Mesenchymal stem cell (in vitro differentiated cells and primary cell): ENCODE data around the gene TBC1D19.

Experiments used
- DNase-seq: peaks from one replicate; pipeline ENCODE4 v3.0.0-alpha.2; 2013
- H2AFZ ChIP-seq: one replicate; pipeline ENCODE4 v1.6.1; 2013; ENCODE audit warnings: low read depth, mild to moderate bottlenecking, control low read depth, inconsistent platforms, low read length, moderate library complexity
- H2AK5ac ChIP-seq: 2 replicates; pipeline ENCODE4 v1.6.1; 2013; ENCODE audit warnings: low read length, moderate library complexity, mild to moderate bottlenecking, inconsistent platforms; ENCODE audit not compliant: severe bottlenecking
- H2BK120ac ChIP-seq: one replicate; pipeline ENCODE4 v1.6.1; 2013; ENCODE audit warnings: low read depth, mild to moderate bottlenecking, inconsistent platforms, low read length, moderate library complexity
- H2BK12ac ChIP-seq, 2 experiments: one replicate each; pipeline ENCODE4 v1.6.1; 2013; ENCODE audit warnings: inconsistent platforms in 2 of 2, low read length in 2 of 2, mild to moderate bottlenecking in 2 of 2, moderate library complexity in 2 of 2, control low read depth in 1 of 2
- H2BK15ac ChIP-seq: one replicate; pipeline ENCODE4 v1.6.1; 2013; ENCODE audit warnings: mild to moderate bottlenecking, low read depth, inconsistent platforms; ENCODE audit not compliant: poor library complexity, severe bottlenecking
- H2BK5ac ChIP-seq: 2 replicates; pipeline ENCODE4 v1.6.1; 2013; ENCODE audit warnings: low read depth, mild to moderate bottlenecking, low read length, control low read depth, inconsistent platforms; ENCODE audit not compliant: poor library complexity, severe bottlenecking
- H3K14ac ChIP-seq, 2 experiments: one replicate each; pipeline ENCODE4 v1.6.1; 2013; ENCODE audit warnings: inconsistent platforms in 2 of 2, low read length in 2 of 2, control low read depth in 1 of 2, mild to moderate bottlenecking in 1 of 2, moderate library complexity in 1 of 2
- H3K18ac ChIP-seq, 2 experiments: one replicate each; pipeline ENCODE4 v1.6.1; 2013; ENCODE audit warnings: inconsistent platforms in 2 of 2, low read length in 2 of 2, control low read depth in 1 of 2, low read depth in 1 of 2, mild to moderate bottlenecking in 1 of 2
- H3K23ac ChIP-seq, 2 experiments: one replicate each; pipeline ENCODE4 v1.6.1; 2013; ENCODE audit warnings: inconsistent platforms in 2 of 2, low read length in 2 of 2, mild to moderate bottlenecking in 2 of 2, moderate library complexity in 2 of 2, control low read depth in 1 of 2
- H3K27ac ChIP-seq: 2 replicates; pipeline ENCODE4 v1.5.1; 2013; ENCODE audit warnings: mild to moderate bottlenecking, moderate library complexity, low read length, control low read depth, inconsistent platforms; ENCODE audit not compliant: poor library complexity, severe bottlenecking
- H3K27me3 ChIP-seq, 2 experiments: 2 replicates each; pipeline versions ENCODE4 v1.6.1 to v1.7.0; 2013; ENCODE audit warnings: low read length in 2 of 2, mild to moderate bottlenecking in 2 of 2, moderate library complexity in 2 of 2, control low read depth in 1 of 2, inconsistent platforms in 1 of 2; ENCODE audit not compliant: control insufficient read depth in 1 of 2, insufficient read depth in 1 of 2
- H3K36me3 ChIP-seq, 2 experiments: 2 replicates each; pipeline versions ENCODE4 v1.6.1 to v1.7.0; 2013; ENCODE audit warnings: low read length in 2 of 2, control low read depth in 1 of 2, inconsistent platforms in 1 of 2, low read depth in 1 of 2, mild to moderate bottlenecking in 1 of 2; ENCODE audit not compliant: insufficient read depth in 2 of 2, control insufficient read depth in 1 of 2
- H3K4ac ChIP-seq, 2 experiments: one replicate each; pipeline ENCODE4 v1.6.1; 2013; ENCODE audit warnings: inconsistent platforms in 2 of 2, low read length in 2 of 2, mild to moderate bottlenecking in 2 of 2, moderate library complexity in 2 of 2, control low read depth in 1 of 2, low read depth in 1 of 2
- H3K4me1 ChIP-seq: 2 replicates; pipeline ENCODE4 v1.6.1; 2013; ENCODE audit warnings: low read depth, low read length, control low read depth; ENCODE audit not compliant: control insufficient read depth, insufficient read depth
- H3K4me2 ChIP-seq: 2 replicates; pipeline ENCODE4 v1.6.1; 2013; ENCODE audit warnings: low read length, mild to moderate bottlenecking, inconsistent platforms; ENCODE audit not compliant: poor library complexity, severe bottlenecking
- H3K4me3 ChIP-seq, 2 experiments: 2 replicates each; pipeline versions ENCODE4 v1.5.1 to v1.7.0; 2013; ENCODE audit warnings: low read length in 2 of 2, mild to moderate bottlenecking in 2 of 2, control low read depth in 1 of 2, low read depth in 1 of 2; ENCODE audit not compliant: insufficient read depth in 1 of 2
- H3K79me1 ChIP-seq: replicated peaks from 2 replicates; pipeline ENCODE4 v1.6.1; 2013; ENCODE audit warnings: mild to moderate bottlenecking, control low read depth, low read length, inconsistent platforms; ENCODE audit not compliant: poor library complexity, severe bottlenecking
- H3K9ac ChIP-seq: 2 replicates; pipeline ENCODE4 v1.7.0; 2013; ENCODE audit warnings: mild to moderate bottlenecking, low read length, moderate library complexity
- H3K9me3 ChIP-seq: 2 replicates; pipeline ENCODE4 v1.7.0; 2013; ENCODE audit warnings: mild to moderate bottlenecking, low read length; ENCODE audit not compliant: control insufficient read depth
- H4K8ac ChIP-seq: one replicate; pipeline ENCODE4 v1.6.1; 2013; ENCODE audit warnings: inconsistent platforms, mild to moderate bottlenecking, low read length, moderate library complexity
- H4K91ac ChIP-seq: one replicate; pipeline ENCODE4 v1.6.1; 2013; ENCODE audit warnings: mild to moderate bottlenecking, low read length, inconsistent platforms
- WGBS: methylation state at CpG from one replicate; pipeline ENCODE4 v1.1.7; 2013; ENCODE audit warnings: mixed read lengths; 5-methylcytosine and 5-hydroxymethylcytosine counted together

Gene TBC1D19

GRCh38 chr4:26786916-26787315, 203.0 kb downstream of the TBC1D19 start:
- Histone ChIP-seq H3K27me3 (no peaks in the 10 kb centered on the region), H3K9me3 (no peaks in the 10 kb centered on the region), H3K4me1 (peaks cover 5% of the 10 kb centered on the region), H3K9ac (no peak overlapping the region), H2BK12ac (no peak overlapping the region), H3K4me2 (no peak overlapping the region), H3K27ac (no peak overlapping the region), H3K23ac (no peak overlapping the region), H3K36me3 (peaks cover 3 to 7% of the 10 kb centered on the region in 2 experiments), H3K4me3 (no peak overlapping the region), H3K4ac (no peak overlapping the region), H4K91ac (no peak overlapping the region), H3K18ac (no peak overlapping the region), H2AFZ (no peak overlapping the region), H2BK15ac (no peak overlapping the region), H3K79me1 (no peaks in the 10 kb centered on the region), H2BK120ac (no peak overlapping the region), H3K14ac (no peak overlapping the region), H4K8ac (no peak overlapping the region), H2BK5ac (no peak overlapping the region), H2AK5ac (no peak overlapping the region)
- DNase-seq, result no peak
- WGBS, result 93% methylated on average over 2 of the region's 3 CpGs

GRCh38 chr4:26787461-26788340, 203.8 kb downstream of the TBC1D19 start:
- Histone ChIP-seq H2BK5ac (no peak overlapping the region), H3K18ac (no peak overlapping the region), H2BK15ac (no peak overlapping the region), H2AFZ (no peak overlapping the region), H2AK5ac (no peak overlapping the region), H4K8ac (no peak overlapping the region), H3K23ac (no peak overlapping the region), H3K27me3 (no peaks in the 10 kb centered on the region), H3K9me3 (no peaks in the 10 kb centered on the region), H3K9ac (peak overlapping the region; percentile 60), H3K79me1 (no peaks in the 10 kb centered on the region), H3K14ac (no peak overlapping the region), H4K91ac (peak overlapping the region; percentile 43), H2BK12ac (no peak overlapping the region), H3K4ac (no peak overlapping the region), H3K4me1 (peaks cover 5% of the 10 kb centered on the region), H3K36me3 (peaks cover 3 to 7% of the 10 kb centered on the region in 2 experiments), H3K27ac (no peak overlapping the region), H2BK120ac (no peak overlapping the region), H3K4me3 (peak overlapping the region in 1 of 2 experiments; percentile 32), H3K4me2 (no peak overlapping the region)
- DNase-seq, result peak; percentile 35
- WGBS, result 41% methylated on average over 10 of the region's 11 CpGs

- H3K36me3 ChIP-seq, result peaks cover 3 to 7% of the 10 kb centered on the region in 2 experiments
- no peak overlapping the region for H4K91ac ChIP-seq
- no peak overlapping the region for H3K27ac ChIP-seq
- H3K23ac ChIP-seq, result no peak overlapping the region
- H3K79me1 ChIP-seq, result no peaks in the 10 kb centered on the region
- H2BK5ac ChIP-seq, result no peak overlapping the region
- peaks cover 5% of the 10 kb centered on the region for H3K4me1 ChIP-seq
- H3K18ac ChIP-seq, result peak overlapping the region in 1 of 2 experiments; percentile 9
- H3K14ac ChIP-seq, result no peak overlapping the region
- H3K27me3 ChIP-seq, result no peaks in the 10 kb centered on the region
- no peak overlapping the region for H2BK120ac ChIP-seq
- DNase-seq, result no peak
- no peak overlapping the region for H3K4ac ChIP-seq
- peak overlapping the region in 1 of 2 experiments; percentile 32 for H3K4me3 ChIP-seq
- no peak overlapping the region for H2AFZ ChIP-seq
- H2AK5ac ChIP-seq, result no peak overlapping the region
- H4K8ac ChIP-seq, result no peak overlapping the region
- no peaks in the 10 kb centered on the region for H3K9me3 ChIP-seq
- no peak overlapping the region for H3K4me2 ChIP-seq
- H2BK12ac ChIP-seq, result no peak overlapping the region
- peak overlapping the region; percentile 60 for H3K9ac ChIP-seq
- 67% methylated on average over 1 of the region's 1 CpG for WGBS
- H2BK15ac ChIP-seq, result no peak overlapping the region
Observed at GRCh38 chr4:26788341-26788733, 204.5 kb downstream of the TBC1D19 start.

GRCh38 chr4:26789208-26789607, 205.3 kb downstream of the TBC1D19 start:
- Histone ChIP-seq H2AK5ac (no peak overlapping the region), H3K4me2 (no peak overlapping the region), H3K9ac (no peak overlapping the region), H2BK120ac (no peak overlapping the region), H3K18ac (no peak overlapping the region), H3K4me3 (no peak overlapping the region), H2BK12ac (no peak overlapping the region), H3K27ac (no peak overlapping the region), H3K23ac (no peak overlapping the region), H3K79me1 (no peaks in the 10 kb centered on the region), H3K9me3 (no peaks in the 10 kb centered on the region), H3K36me3 (peaks cover 3% of the 10 kb centered on the region in 2 experiments), H3K14ac (no peak overlapping the region), H2AFZ (no peak overlapping the region), H4K91ac (no peak overlapping the region), H4K8ac (no peak overlapping the region), H2BK15ac (no peak overlapping the region), H3K4ac (no peak overlapping the region), H3K4me1 (peaks cover 5% of the 10 kb centered on the region), H3K27me3 (no peaks in the 10 kb centered on the region), H2BK5ac (no peak overlapping the region)
- no peak for DNase-seq
